ENCODE measurements around the gene ARRDC2. TPM values are rescaled to one million over a fixed set of nuclear protein-coding genes. Genes with fewer than 3 reads are reported as not detected.

The ARRDC2 gene
- polyA plus RNA-seq, 3 donors, result 13.8 to 99.8 (median 23.9) TPM

- TF ChIP-seq, protein P1, sequence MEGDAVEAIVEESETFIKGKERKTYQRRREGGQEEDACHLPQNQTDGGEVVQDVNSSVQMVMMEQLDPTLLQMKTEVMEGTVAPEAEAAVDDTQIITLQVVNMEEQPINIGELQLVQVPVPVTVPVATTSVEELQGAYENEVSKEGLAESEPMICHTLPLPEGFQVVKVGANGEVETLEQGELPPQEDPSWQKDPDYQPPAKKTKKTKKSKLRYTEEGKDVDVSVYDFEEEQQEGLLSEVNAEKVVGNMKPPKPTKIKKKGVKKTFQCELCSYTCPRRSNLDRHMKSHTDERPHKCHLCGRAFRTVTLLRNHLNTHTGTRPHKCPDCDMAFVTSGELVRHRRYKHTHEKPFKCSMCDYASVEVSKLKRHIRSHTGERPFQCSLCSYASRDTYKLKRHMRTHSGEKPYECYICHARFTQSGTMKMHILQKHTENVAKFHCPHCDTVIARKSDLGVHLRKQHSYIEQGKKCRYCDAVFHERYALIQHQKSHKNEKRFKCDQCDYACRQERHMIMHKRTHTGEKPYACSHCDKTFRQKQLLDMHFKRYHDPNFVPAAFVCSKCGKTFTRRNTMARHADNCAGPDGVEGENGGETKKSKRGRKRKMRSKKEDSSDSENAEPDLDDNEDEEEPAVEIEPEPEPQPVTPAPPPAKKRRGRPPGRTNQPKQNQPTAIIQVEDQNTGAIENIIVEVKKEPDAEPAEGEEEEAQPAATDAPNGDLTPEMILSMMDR (IDR thresholded peaks at IDR 0.05), result no peak
- Mint-ChIP-seq H3K27ac (peak overlapping the region; percentile 87 to 99 (median 95)), H3K36me3 (peaks cover 0 to 7% of the 10 kb centered on the region in 2 donors), H3K27me3 (ENCODE audit: low read depth in 3 of 3) (peaks cover 2 to 14% (median 2%) of the 10 kb centered on the region in 3 donors), H3K4me3 (peak overlapping the region; percentile 60 to 81), H3K9me3 (peaks cover 0 to 10% (median 2%) of the 10 kb centered on the region in 7 donors), H3K4me1 (peaks cover 55% of the 10 kb centered on the region)
- intact Hi-C loops (cut with micrococcal nuclease), result loop anchor here in 1 of 2 donors (2.0 kb wide), 1 partner anchor 15 kb away; the partner anchor contains the start of gene ARRDC2
- Histone ChIP-seq H3K79me2 (ENCODE audit: insufficient read depth, low read length) (no peaks in the 10 kb centered on the region), H4K20me1 (ENCODE audit: insufficient read depth, low read length) (no peaks in the 10 kb centered on the region), H3K27me3 (ENCODE audit: control insufficient read depth in 2 of 2, insufficient read depth in 2 of 2, low read length in 2 of 2) (no peaks in the 10 kb centered on the region), H3K4me1 (ENCODE audit: control insufficient read depth in 1 of 2, insufficient read depth in 2 of 2, low read length in 2 of 2) (peaks cover 53 to 57% of the 10 kb centered on the region in 2 donors), H3K9me3 (replicated peaks in 1 of 2; ENCODE audit: control insufficient read depth in 1 of 2, insufficient read depth in 1 of 2, low read length in 2 of 2) (peaks cover 0 to 4% of the 10 kb centered on the region in 2 donors), H3K27ac (ENCODE audit: low read depth in 1 of 2, low read length in 2 of 2) (peak overlapping the region; percentile 94 to 97), H3K4me2 (replicated peaks; ENCODE audit: extremely low read depth, low read length, poor library complexity, severe bottlenecking) (peak overlapping the region; percentile 46), H3K4me3 (replicated peaks in 1 of 3; ENCODE audit: low read depth in 2 of 3, low read length in 3 of 3) (peak overlapping the region in 2 of 3 experiments; percentile 27 to 46), H3K9ac (ENCODE audit: insufficient read depth, low read length, poor library complexity, severe bottlenecking) (peak overlapping the region; percentile 62), H2AFZ (ENCODE audit: insufficient read depth, low read depth, low read length, poor library complexity, severe bottlenecking) (peak overlapping the region; percentile 50), H3K36me3 (replicated peaks in 1 of 2; ENCODE audit: control insufficient read depth in 1 of 2, insufficient read depth in 2 of 2, low read length in 2 of 2) (no peaks in the 10 kb centered on the region)
- 0% methylated on average over 20 of the region's 23 CpGs for WGBS (ENCODE audit: insufficient coverage)
- DNase-seq, result peak; percentile 92 to 95 (median 93)
These were observed 15.8 kb downstream of the ARRDC2 start for GRCh38 chr19:18023622-18024251.

GRCh38 chr19:18027151-18027550 is 19.2 kb downstream of the ARRDC2 start:
- peaks cover 0 to 14% (median 3%) of the 10 kb centered on the region in 3 donors for H3K27me3 Mint-ChIP-seq (ENCODE audit: low read depth in 3 of 3)
- H3K79me2 ChIP-seq (ENCODE audit: insufficient read depth, low read length), result no peaks in the 10 kb centered on the region
- no peaks in the 10 kb centered on the region for H4K20me1 ChIP-seq (ENCODE audit: insufficient read depth, low read length)
- H3K4me2 ChIP-seq (replicated peaks; ENCODE audit: extremely low read depth, low read length, poor library complexity, severe bottlenecking), result no peak overlapping the region
- 95% methylated on average over 4 of the region's 4 CpGs for WGBS (ENCODE audit: insufficient coverage)
- DNase-seq, result no peak
- peaks cover 46% of the 10 kb centered on the region for H3K4me1 Mint-ChIP-seq
- peaks cover 0 to 4% (median 4%) of the 10 kb centered on the region in 7 donors for H3K9me3 Mint-ChIP-seq
- TF ChIP-seq, protein P1 (IDR thresholded peaks at IDR 0.05), result no peak
- no peaks in the 10 kb centered on the region for H3K36me3 ChIP-seq (replicated peaks in 1 of 2; ENCODE audit: control insufficient read depth in 1 of 2, insufficient read depth in 2 of 2, low read length in 2 of 2)
- no peaks in the 10 kb centered on the region for H3K27me3 ChIP-seq (ENCODE audit: control insufficient read depth in 2 of 2, insufficient read depth in 2 of 2, low read length in 2 of 2)
- no peak overlapping the region for H3K27ac Mint-ChIP-seq
- H3K9ac ChIP-seq (ENCODE audit: insufficient read depth, low read length, poor library complexity, severe bottlenecking), result no peak overlapping the region
- no peak overlapping the region for H2AFZ ChIP-seq (ENCODE audit: insufficient read depth, low read depth, low read length, poor library complexity, severe bottlenecking)
- intact Hi-C loops (cut with micrococcal nuclease), result no loop called here
- H3K4me1 ChIP-seq (ENCODE audit: control insufficient read depth in 1 of 2, insufficient read depth in 2 of 2, low read length in 2 of 2), result peaks cover 37 to 38% of the 10 kb centered on the region in 2 donors
- H3K9me3 ChIP-seq (replicated peaks in 1 of 2; ENCODE audit: control insufficient read depth in 1 of 2, insufficient read depth in 1 of 2, low read length in 2 of 2), result peaks cover 0 to 3% of the 10 kb centered on the region in 2 donors
- H3K4me3 Mint-ChIP-seq, result no peak overlapping the region
- no peak overlapping the region for H3K27ac ChIP-seq (ENCODE audit: low read depth in 1 of 2, low read length in 2 of 2)
- no peak overlapping the region for H3K4me3 ChIP-seq (replicated peaks in 1 of 3; ENCODE audit: low read depth in 2 of 3, low read length in 3 of 3)
- peaks cover 0 to 7% of the 10 kb centered on the region in 2 donors for H3K36me3 Mint-ChIP-seq

Measured in CD14-positive monocyte (primary cell).